Retina (tissue), 1 donor: ENCODE data around the gene OXT.

Source experiments
- DNase-seq: peaks from one replicate; pipeline ENCODE4 v3.0.0-alpha.2; 2016

The OXT gene

DNA sequence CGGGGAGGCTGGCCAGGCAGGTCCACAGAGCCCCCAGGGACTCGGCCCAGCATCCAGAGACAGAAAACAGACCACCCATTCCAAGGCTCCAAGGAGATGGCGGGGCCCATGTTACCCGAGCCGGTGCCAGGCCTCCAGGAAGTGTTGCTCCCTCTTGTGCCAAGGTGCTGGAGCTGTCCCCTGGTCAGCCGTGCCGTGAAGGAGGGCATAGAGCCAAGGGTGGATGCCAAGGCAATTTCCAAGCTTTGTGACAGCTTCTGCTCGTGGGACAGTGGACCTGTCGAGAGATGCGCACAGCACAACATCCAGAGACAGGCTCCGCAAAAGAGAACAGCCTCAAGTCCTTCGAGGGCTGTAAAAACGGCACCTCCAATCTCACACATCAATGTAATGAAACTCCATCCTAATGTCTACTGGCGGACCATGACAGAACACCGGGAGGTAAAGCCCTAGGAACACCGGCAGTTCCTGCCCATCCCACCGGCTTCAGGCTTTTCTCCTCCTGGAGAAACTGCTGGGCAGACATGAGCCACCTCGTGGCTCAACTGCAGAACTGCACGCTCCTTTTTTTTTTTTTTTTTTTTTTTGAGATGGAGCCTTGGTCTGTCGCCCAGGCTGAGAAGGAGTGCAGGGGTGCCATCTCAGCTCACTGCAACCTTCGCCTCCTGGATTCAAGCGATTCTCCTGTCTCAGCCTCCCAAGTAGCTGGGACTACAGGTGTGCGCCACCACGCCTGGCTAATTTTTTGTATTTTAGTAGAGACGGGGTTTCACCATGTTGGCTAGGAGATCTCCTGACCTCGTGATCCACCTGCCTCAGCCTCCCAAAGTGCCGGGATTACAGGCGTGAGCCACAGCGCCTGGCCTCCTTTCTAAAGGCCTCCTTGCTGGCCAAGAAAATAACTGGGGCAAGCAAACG, 44.0 kb downstream of the OXT start:
- peak; percentile 88 for DNase-seq

DNA sequence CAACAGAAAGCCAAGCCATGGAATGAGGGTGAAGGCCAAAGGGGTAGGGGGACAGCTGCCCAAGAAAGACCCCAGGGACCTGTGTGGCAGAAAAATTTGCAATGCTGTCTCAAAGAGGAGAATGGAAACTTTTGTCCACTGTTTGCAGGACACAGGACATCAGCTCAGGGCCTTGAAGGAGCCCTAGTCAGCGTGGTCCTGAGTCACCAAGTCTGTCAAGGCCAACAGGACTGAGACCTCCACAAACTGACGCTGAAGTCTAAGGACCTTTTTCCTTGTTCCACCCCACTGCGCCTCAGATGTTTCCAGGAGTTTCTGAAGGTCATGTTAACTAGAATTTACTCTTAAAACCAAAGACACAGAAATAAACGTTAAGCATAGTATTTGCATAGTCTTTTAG, 44.9 kb downstream of the OXT start:
- no peak for DNase-seq

DNA sequence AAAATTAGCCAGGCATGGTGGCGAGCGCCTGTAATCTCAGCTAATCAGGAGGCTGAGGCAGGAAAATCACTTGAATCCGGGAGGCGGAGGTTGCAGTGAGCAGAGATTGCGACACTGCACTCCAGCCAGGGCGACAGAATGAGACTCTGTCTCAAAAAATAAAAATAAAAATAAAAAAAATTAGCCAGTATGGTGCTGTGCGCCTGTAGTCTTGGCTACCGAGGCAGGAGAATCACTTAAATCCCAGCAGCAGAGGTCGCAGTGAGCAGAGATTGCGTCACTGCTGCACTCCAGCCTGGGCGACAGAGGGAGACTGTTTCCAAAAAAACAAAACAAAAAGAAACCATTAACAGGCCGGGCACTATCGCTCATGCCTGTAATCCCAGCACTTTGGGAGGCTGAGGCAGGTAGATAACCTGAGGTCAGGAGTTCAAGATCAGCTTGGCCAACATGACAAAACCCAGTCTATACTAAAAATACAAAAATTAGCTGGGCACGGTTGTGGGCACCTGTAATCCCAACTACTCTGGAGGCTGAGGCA, 46.5 kb downstream of the OXT start:
- peak; percentile 18 for DNase-seq

GRCh38 chr20:3119044-3119443, 47.6 kb downstream of the OXT start:
- no peak for DNase-seq

DNA sequence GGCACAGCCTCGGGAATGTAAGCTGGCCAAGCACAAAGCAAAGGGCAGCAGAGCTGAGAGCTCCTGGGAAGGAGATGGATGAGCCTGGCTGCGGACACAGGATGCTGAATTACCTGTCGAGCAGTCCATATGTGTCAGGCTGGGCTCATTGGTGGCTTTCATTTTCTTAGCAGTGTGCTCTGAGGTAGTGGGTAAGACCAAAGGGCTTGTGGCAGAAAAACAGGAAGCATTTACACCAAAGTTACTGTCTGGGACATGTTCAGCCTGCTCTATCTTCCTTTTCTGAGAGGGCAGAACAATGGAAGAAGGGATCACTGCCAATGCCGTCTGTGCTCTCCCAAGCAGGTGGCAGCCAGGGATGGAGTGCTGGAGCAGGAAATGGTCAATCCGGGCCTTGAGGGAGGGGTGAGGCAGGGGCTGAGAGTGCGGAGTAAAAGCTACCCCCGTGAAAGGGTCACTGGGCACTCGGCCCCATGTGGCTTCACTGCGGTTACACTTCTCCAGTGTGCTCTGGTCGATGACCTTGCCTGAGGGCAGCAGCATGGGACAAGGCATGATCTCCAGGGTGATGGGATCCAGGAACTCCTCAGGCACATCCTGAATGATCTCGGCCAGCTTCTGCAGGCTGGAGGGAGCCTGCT, 50.0 kb downstream of the OXT start:
- no peak for DNase-seq
